HepG2 (cell line): Measurements from ENCODE around the gene DACT2. TPM values are rescaled to one million over a fixed set of nuclear protein-coding genes. Genes with fewer than 3 reads are reported as not detected.

Source experiments
- GTF3A ChIP-seq: sonication (generic); formaldehyde crosslinking; conservative IDR thresholded peaks from 2 replicates; pipeline ENCODE4 v1.4.0; 2020; ENCODE audit warnings: mild to moderate bottlenecking, missing genetic modification reagents
- HOXD1 ChIP-seq: sonication (generic); formaldehyde crosslinking; IDR thresholded peaks from 2 replicates; pipeline ENCODE4 v1.5.0; 2020; ENCODE audit warnings: missing genetic modification reagents
- KAT7 ChIP-seq: IDR thresholded peaks from 2 replicates; pipeline ENCODE4 v1.6.1; 2018; ENCODE audit warnings: borderline replicate concordance, missing compliant biosample characterization
- MIXL1 ChIP-seq: IDR thresholded peaks from 2 replicates; pipeline ENCODE4 v1.6.1; 2016
- NR2F6 ChIP-seq, 2 experiments: IDR thresholded peaks; 2 replicates each; pipeline ENCODE4 v1.6.1; 2016; ENCODE audit warnings: antibody characterized with exemption in 1 of 2, mild to moderate bottlenecking in 1 of 2
- PHF8 ChIP-seq: sonication (generic); formaldehyde crosslinking; IDR thresholded peaks from 2 replicates; pipeline ENCODE4 v1.5.0; 2020; ENCODE audit warnings: missing genetic modification reagents
- POGZ ChIP-seq: sonication (generic); formaldehyde crosslinking; IDR thresholded peaks from 2 replicates; pipeline ENCODE4 v1.4.0; 2020; ENCODE audit warnings: mild to moderate bottlenecking, missing genetic modification reagents
- POLR2AphosphoS5 ChIP-seq: IDR thresholded peaks from 2 replicates; pipeline ENCODE4 v1.6.1; 2012; ENCODE audit warnings: low read depth, low read length
- SALL1 ChIP-seq: sonication (generic); formaldehyde crosslinking; IDR thresholded peaks from 2 replicates; pipeline ENCODE4 v1.8.0; 2022; ENCODE audit warnings: mild to moderate bottlenecking, missing genetic modification reagents
- TOE1 ChIP-seq: sonication (generic); formaldehyde crosslinking; IDR thresholded peaks from 2 replicates; pipeline ENCODE4 v1.4.0; 2020; ENCODE audit warnings: mild to moderate bottlenecking, missing genetic modification reagents
- U2AF2 ChIP-seq: fragments of 200-400 bp; formaldehyde crosslinking; IDR thresholded peaks from 2 replicates; pipeline ENCODE4 v1.6.1; 2017; ENCODE audit warnings: low read depth, mild to moderate bottlenecking, low read length
- ZBTB42 ChIP-seq: sonication (generic); formaldehyde crosslinking; IDR thresholded peaks from 2 replicates; pipeline ENCODE4 v1.5.0; 2020; ENCODE audit warnings: mild to moderate bottlenecking, missing genetic modification reagents
- ZNF136 ChIP-seq: sonication (generic); formaldehyde crosslinking; IDR thresholded peaks from 2 replicates; pipeline ENCODE4 v1.8.1; 2022; ENCODE audit warnings: low read depth, mild to moderate bottlenecking, moderate library complexity, missing genetic modification reagents
- ZNF142 ChIP-seq: sonication (generic); formaldehyde crosslinking; IDR thresholded peaks from 2 replicates; pipeline ENCODE4 v1.4.0; 2020; ENCODE audit warnings: missing genetic modification reagents
- ZNF496 ChIP-seq: sonication (generic); formaldehyde crosslinking; IDR thresholded peaks from 2 replicates; pipeline ENCODE4 v1.8.1; 2023; ENCODE audit warnings: mild to moderate bottlenecking, moderate library complexity, missing genetic modification reagents; ENCODE audit not compliant: insufficient replicate concordance
- ZNF543 ChIP-seq: sonication (generic); formaldehyde crosslinking; IDR thresholded peaks from 2 replicates; pipeline ENCODE4 v1.4.0; 2020; ENCODE audit warnings: mild to moderate bottlenecking, missing genetic modification reagents
- ZNF564 ChIP-seq: sonication (generic); formaldehyde crosslinking; IDR thresholded peaks from 2 replicates; pipeline ENCODE4 v1.8.1; 2023; ENCODE audit warnings: mild to moderate bottlenecking, missing genetic modification reagents
- ZNF607 ChIP-seq: sonication (generic); formaldehyde crosslinking; IDR thresholded peaks from 2 replicates; pipeline ENCODE4 v1.5.1; 2020; ENCODE audit warnings: missing genetic modification reagents, mild to moderate bottlenecking, borderline replicate concordance
- ZNF7 ChIP-seq: IDR thresholded peaks from 2 replicates; pipeline ENCODE4 v1.6.1; 2016; ENCODE audit warnings: missing biosample characterization, missing genetic modification reagents
- ZNF710 ChIP-seq: sonication (generic); formaldehyde crosslinking; IDR thresholded peaks from 2 replicates; pipeline ENCODE4 v1.5.0; 2020; ENCODE audit warnings: mild to moderate bottlenecking, missing genetic modification reagents, borderline replicate concordance
- ZSCAN9 ChIP-seq: IDR thresholded peaks from 2 replicates; pipeline ENCODE4 v1.6.1; 2016; ENCODE audit warnings: borderline replicate concordance
- polyA plus RNA-seq, 8 experiments: library from polyadenylated mRNA; depleted of rRNA in 3 of 8; stranded (reverse) in 7 of 8; unstranded in 1 of 8; fragments of >200 nt; fragmentation: Illumina TruSeq in 4 of 8; extraction: Trizol in 4 of 8; gene quantifications; 2 replicates each; pipeline versions ENCODE4 v1.2.1 to v1.2.3, GENCODE V29; 2011 to 2016; ENCODE audit warnings: low read depth in 4 of 8, missing spikeins in 1 of 8, mixed read lengths in 1 of 8; ENCODE audit not compliant: insufficient read depth in 1 of 8
- total RNA-seq, 5 experiments: library from RNA; depleted of rRNA; stranded (reverse); fragments of >200 nt; fragmentation: Illumina TruSeq; extraction: Trizol; gene quantifications; 2 replicates each; pipeline ENCODE4 v1.2.3, GENCODE V29; 2016; ENCODE audit warnings: low read depth in 1 of 5
- TF ChIP-seq, protein P1 (sequence below): sonication (generic); formaldehyde crosslinking; IDR thresholded peaks from 2 replicates; pipeline ENCODE4 v1.9.0; 2021; ENCODE audit warnings: missing genetic modification reagents, mild to moderate bottlenecking, borderline replicate concordance

DACT2 gene
- total and polyA plus RNA-seq, 2 of the 13 experiments (the other 11 are each of a cell fraction or from before 2014, with no cell fraction given), result 0.15 TPM; not detected in 1

DNA sequence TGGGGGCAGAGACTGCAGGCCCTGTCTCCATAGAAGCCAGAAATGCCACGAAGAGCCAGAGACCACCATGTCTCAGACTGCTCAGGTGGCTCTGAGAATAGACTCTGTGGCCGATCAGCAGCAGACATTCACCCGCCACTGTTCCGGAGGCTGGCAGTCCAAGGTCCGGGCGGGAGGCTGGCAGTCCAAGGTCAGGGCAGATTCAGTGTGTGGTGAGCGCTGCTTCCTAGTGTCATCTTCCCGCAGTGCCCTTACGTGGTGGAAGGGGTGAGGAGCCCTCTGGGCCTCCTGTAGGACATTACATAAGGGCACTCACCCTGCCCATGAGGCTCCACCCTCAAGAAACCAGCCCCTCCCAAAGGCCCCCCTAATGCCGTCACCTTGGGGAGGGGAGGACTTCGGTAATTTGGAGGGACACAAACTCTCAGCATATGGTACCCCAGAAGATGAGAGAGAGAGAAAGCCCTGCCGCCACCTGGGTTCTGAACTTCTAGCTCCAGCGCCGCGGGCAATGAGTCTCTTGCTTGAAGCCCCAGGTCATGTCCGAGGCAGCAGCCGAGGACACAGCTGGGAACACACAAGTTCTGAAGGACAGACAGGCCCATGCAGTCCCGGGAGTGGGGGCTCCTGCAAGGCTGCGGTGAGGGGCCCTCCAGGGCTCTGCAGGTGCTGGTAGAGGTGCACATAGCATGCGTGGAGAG is 36.4 kb downstream of the DACT2 start (continued):
- TF ChIP-seq KAT7 (CRISPR knock-in tag) (peak; percentile 74; the same call in 1 of the 2 replicates), MIXL1 (CRISPR knock-in tag) (peak; percentile 72), ZNF496 (no peak), ZNF142 (CRISPR knock-in tag) (peak; percentile 72; the same call in 1 of the 2 replicates), ZNF710 (peak; percentile 58; the same call in 1 of the 2 replicates), U2AF2 (no peak), POLR2AphosphoS5 (no peak), SALL1 (CRISPR knock-in tag) (peak; percentile 92), ZNF607 (CRISPR knock-in tag) (peak; percentile 84), ZNF7 (CRISPR knock-in tag) (no peak), POGZ (CRISPR knock-in tag) (no peak), ZSCAN9 (no peak), ZNF136 (CRISPR knock-in tag) (peak; percentile 25; the same call in 1 of the 2 replicates), ZNF543 (peak; percentile 84; the same call in 1 of the 2 replicates), NR2F6 (IDR thresholded peaks at IDR 0.05) (peak; percentile 74), NR2F6 (CRISPR knock-in tag; IDR thresholded peaks at IDR 0.05) (peak; percentile 93), TOE1 (CRISPR knock-in tag) (no peak), HOXD1 (0 out of 2 replicates have a peak, but pooled peaks have one; percentile 35), ZBTB42 (CRISPR knock-in tag) (peak; percentile 46; the same call in 1 of the 2 replicates), ZNF564 (CRISPR knock-in tag) (peak; percentile 60; the same call in 1 of the 2 replicates), GTF3A (CRISPR knock-in tag) (no peak; the same call in 1 of the 2 replicates), PHF8 (CRISPR knock-in tag) (peak; percentile 38; the same call in 1 of the 2 replicates)
- TF ChIP-seq, protein P1, sequence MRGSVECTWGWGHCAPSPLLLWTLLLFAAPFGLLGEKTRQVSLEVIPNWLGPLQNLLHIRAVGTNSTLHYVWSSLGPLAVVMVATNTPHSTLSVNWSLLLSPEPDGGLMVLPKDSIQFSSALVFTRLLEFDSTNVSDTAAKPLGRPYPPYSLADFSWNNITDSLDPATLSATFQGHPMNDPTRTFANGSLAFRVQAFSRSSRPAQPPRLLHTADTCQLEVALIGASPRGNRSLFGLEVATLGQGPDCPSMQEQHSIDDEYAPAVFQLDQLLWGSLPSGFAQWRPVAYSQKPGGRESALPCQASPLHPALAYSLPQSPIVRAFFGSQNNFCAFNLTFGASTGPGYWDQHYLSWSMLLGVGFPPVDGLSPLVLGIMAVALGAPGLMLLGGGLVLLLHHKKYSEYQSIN, result no peak
